Transverse colon (tissue), 4 donors: Measurements from ENCODE around the gene CACNA2D1. TPM values are rescaled to one million over a fixed set of nuclear protein-coding genes. Genes with fewer than 3 reads are reported as not detected.
"Not testable (repeated sequence)": the region's sequence is repeated elsewhere in the genome, so short reads cannot be mapped to it uniquely, and the experiment has no call there.

ENCODE experiments used
- DNase-seq: peaks from one replicate; pipeline ENCODE4 v3.0.0-alpha.2; 2019
- H3K27ac ChIP-seq, 4 donors: fragments of 200-600 bp; sonication (generic); 2 replicates each; pipeline ENCODE4 v1.5.1; 2016 to 2018; ENCODE audit warnings: inconsistent platforms in 4 of 4
- H3K27me3 ChIP-seq: fragments of 200-600 bp; sonication (generic); 2 replicates; pipeline ENCODE4 v1.5.1; 2017; ENCODE audit warnings: inconsistent platforms
- H3K36me3 ChIP-seq, 4 donors: fragments of 200-600 bp; sonication (generic); 2 replicates each; pipeline ENCODE4 v1.5.1; 2017 to 2019; ENCODE audit warnings: inconsistent platforms in 4 of 4
- H3K4me1 ChIP-seq, 4 donors: fragments of 200-600 bp; sonication (generic); 2 replicates each; pipeline ENCODE4 v1.5.1; 2017 to 2020; ENCODE audit warnings: inconsistent platforms in 4 of 4
- H3K4me3 ChIP-seq, 4 donors: fragments of 200-600 bp; sonication (generic); 1 replicate in 1 of 4; 2 replicates in 3 of 4; pipeline versions ENCODE4 v1.5.1 to v1.6.1; 2017 to 2019; ENCODE audit warnings: inconsistent platforms in 4 of 4
- H3K9me3 ChIP-seq, 2 donors: fragments of 200-600 bp; sonication (generic); 2 replicates each; pipeline ENCODE4 v1.5.1; 2017 to 2019; ENCODE audit warnings: inconsistent platforms in 2 of 2
- EP300 ChIP-seq: sonication (generic); formaldehyde crosslinking; IDR thresholded peaks from one replicate; pipeline ENCODE4 v1.6.1; 2017; ENCODE audit warnings: antibody characterized with exemption, low read depth
- POLR2A ChIP-seq: fragments of 450-650 bp; IDR thresholded peaks from one replicate; pipeline ENCODE4 v1.6.1; 2016; ENCODE audit warnings: antibody characterized with exemption, mild to moderate bottlenecking, moderate library complexity
- POLR2AphosphoS5 ChIP-seq, 3 donors: sonication (generic); formaldehyde crosslinking; IDR thresholded peaks; one replicate each; pipeline ENCODE4 v1.6.1; 2016; ENCODE audit warnings: antibody characterized with exemption in 3 of 3
- WGBS, 2 donors: methylation state at CpG; one replicate each; pipeline ENCODE4 v1.1.5; 2018; ENCODE audit warnings: low coverage in 1 of 2; 5-methylcytosine and 5-hydroxymethylcytosine counted together
- in situ Hi-C, 4 donors: fragments of 200-750 bp; cut with MboI; loops; one replicate each; pipeline versions ENCODE4 v1.15.0 to v1.15.1; 2017; ENCODE audit warnings: low sequenced_read_pairs in 3 of 4, low pct_ligation_motif_present in 1 of 4, low pct_unique_long_range_greater_than_20kb in 1 of 4
- intact Hi-C: fragments of 100-400 bp; cut with DNase I; formaldehyde crosslinking; loops from one replicate; pipeline ENCODE4 v1.15.1; 2023; ENCODE audit warnings: low total_unique reads
- total RNA-seq, 4 donors: library from RNA; depleted of rRNA; stranded (reverse); fragments of >200 nt; gene quantifications; one replicate each; pipeline ENCODE4 v1.1.0, GENCODE V29; 2016
- TF ChIP-seq, protein P1 (sequence below), 5 experiments: fragments of 200-600 bp in 3 of 5; fragments of 450-650 bp in 2 of 5; sonication (generic) in 3 of 5; IDR thresholded peaks; 1 replicate in 2 of 5; 2 replicates in 3 of 5; pipeline ENCODE4 v1.5.1; 2016 to 2017; ENCODE audit warnings: antibody characterized with exemption in 5 of 5, inconsistent platforms in 3 of 5, mild to moderate bottlenecking in 2 of 5, moderate library complexity in 1 of 5

CACNA2D1 gene
- total RNA-seq, 4 donors from 2014 or later = 11.0 to 126 (median 22.9) TPM

DNA sequence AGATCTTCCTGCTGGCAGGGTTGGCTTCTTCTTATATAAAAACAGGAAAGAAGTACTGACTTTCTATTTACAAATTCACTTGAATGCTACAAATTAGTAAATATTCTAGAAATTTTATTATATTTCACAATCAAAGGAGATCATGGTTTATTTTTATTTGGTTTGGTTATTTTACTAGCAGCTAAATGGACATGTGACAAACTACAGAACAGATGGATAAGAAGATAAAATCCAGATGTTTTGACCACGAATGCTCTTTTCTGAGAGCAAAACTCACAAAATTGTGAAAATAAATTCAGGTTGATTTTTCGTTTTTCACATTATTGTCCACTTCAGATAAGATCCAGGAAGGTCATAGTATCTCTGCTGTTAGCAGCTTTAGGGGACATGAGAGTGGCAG, 55.4 kb downstream of the CACNA2D1 start:
- WGBS, 2 donors = 45 to 59% methylated on average over 2 of the region's 2 CpGs

DNA sequence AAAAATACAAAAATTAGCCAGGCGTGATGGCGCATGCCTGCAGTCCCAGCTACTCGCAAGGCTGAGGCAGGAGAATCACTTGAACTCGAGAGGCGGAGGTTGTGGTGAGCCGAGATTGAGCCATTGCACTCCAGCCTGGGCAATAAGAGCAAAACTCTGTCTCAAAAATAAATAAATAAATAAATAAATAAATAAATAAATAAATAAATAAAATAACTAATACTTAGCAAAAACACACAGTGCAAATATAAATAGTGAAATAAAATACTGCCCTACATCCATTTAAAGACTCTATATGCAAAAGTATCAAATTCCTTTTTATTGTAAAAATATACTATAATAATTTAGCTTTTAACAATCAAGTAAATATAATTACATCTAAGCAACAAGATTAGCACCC, 57.0 kb downstream of the CACNA2D1 start:
- H3K9me3 ChIP-seq, intact Hi-C loops, H3K36me3 ChIP-seq, H3K27me3 ChIP-seq, in situ Hi-C loops, H3K27ac ChIP-seq, DNase-seq, H3K4me1 ChIP-seq, H3K4me3 ChIP-seq: not testable (repeated sequence)
- WGBS, 2 donors = 90 to 96% methylated on average over 6 of the region's 6 CpGs

More for the DNA sequence above, 55.4 kb downstream of the CACNA2D1 start:
- H3K27ac ChIP-seq = no peak overlapping the region
- in situ Hi-C loops = no loop called here
- no peaks in the 10 kb centered on the region for H3K27me3 ChIP-seq
- no peaks in the 10 kb centered on the region for H3K36me3 ChIP-seq
- H3K4me1 ChIP-seq = no peaks in the 10 kb centered on the region
- H3K4me3 ChIP-seq = no peak overlapping the region
- no peak for DNase-seq
- intact Hi-C loops = no loop called here
- no peak for TF ChIP-seq EP300
- TF ChIP-seq POLR2A = no peak
- TF ChIP-seq POLR2AphosphoS5 (IDR thresholded peaks at IDR 0.05) = no peak
- TF ChIP-seq, protein P1, sequence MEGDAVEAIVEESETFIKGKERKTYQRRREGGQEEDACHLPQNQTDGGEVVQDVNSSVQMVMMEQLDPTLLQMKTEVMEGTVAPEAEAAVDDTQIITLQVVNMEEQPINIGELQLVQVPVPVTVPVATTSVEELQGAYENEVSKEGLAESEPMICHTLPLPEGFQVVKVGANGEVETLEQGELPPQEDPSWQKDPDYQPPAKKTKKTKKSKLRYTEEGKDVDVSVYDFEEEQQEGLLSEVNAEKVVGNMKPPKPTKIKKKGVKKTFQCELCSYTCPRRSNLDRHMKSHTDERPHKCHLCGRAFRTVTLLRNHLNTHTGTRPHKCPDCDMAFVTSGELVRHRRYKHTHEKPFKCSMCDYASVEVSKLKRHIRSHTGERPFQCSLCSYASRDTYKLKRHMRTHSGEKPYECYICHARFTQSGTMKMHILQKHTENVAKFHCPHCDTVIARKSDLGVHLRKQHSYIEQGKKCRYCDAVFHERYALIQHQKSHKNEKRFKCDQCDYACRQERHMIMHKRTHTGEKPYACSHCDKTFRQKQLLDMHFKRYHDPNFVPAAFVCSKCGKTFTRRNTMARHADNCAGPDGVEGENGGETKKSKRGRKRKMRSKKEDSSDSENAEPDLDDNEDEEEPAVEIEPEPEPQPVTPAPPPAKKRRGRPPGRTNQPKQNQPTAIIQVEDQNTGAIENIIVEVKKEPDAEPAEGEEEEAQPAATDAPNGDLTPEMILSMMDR (IDR thresholded peaks at IDR 0.05) = no peak
- H3K9me3 ChIP-seq = no peaks in the 10 kb centered on the region

DNA sequence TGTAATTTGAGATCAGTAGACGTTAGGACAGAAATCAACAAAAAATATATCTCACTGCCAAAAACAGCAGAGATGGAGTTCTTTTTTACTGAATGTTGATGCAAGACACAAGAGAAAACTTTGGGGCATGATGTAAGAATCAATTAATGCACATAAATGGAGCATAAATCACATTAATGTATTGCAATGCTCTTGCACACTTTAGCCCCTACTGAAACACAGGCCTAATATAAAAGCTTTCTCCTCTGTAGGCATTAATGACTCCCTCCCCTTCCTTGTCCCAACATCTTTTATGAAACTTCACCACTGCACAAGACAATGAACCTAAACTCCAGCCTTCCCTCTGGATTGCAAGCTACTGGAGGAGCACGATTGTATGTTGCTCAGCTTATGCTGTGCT, 58.8 kb downstream of the CACNA2D1 start:
- intact Hi-C loops = no loop called here

DNA sequence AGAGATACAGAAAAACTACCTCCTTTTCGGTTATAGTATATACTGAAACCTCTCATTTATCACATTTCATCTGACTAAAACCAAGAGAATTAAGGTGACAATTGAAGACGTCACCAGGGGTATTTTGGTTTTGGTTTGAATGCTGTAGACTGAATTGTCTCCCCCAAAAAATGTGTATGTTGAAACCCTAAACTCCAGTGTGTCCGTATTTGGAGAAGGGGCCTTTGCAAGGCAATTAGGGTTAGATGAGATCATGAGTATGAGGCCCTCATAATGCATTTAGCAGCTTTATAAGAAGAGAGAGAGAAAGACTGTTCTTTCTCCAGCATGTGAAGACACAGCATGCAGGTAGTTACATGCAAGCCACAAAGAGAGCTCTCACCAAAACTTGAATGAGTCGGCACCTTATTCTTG, 59.5 kb downstream of the CACNA2D1 start:
- 91% methylated on average over 4 of the region's 4 CpGs for WGBS, 2 donors
- no peak for DNase-seq
- no peak for TF ChIP-seq EP300
- TF ChIP-seq POLR2A = no peak
- TF ChIP-seq, protein P1 (IDR thresholded peaks at IDR 0.05) = no peak
- no peak for TF ChIP-seq POLR2AphosphoS5 (IDR thresholded peaks at IDR 0.05)
- H3K27me3 ChIP-seq = no peaks in the 10 kb centered on the region
- H3K4me1 ChIP-seq = no peaks in the 10 kb centered on the region
- intact Hi-C loops = no loop called here
- H3K4me3 ChIP-seq = no peak overlapping the region
- no peaks in the 10 kb centered on the region for H3K36me3 ChIP-seq
- no peaks in the 10 kb centered on the region for H3K9me3 ChIP-seq
- in situ Hi-C loops = no loop called here
- H3K27ac ChIP-seq = no peak overlapping the region

More for the DNA sequence above, 58.8 kb downstream of the CACNA2D1 start:
- Histone ChIP-seq H3K36me3 (no peaks in the 10 kb centered on the region), H3K9me3 (no peaks in the 10 kb centered on the region), H3K4me3 (no peak overlapping the region), H3K27ac (no peak overlapping the region), H3K4me1 (no peaks in the 10 kb centered on the region), H3K27me3 (no peaks in the 10 kb centered on the region)
- in situ Hi-C loops = no loop called here
- no peak for TF ChIP-seq POLR2A
- TF ChIP-seq POLR2AphosphoS5 (IDR thresholded peaks at IDR 0.05) = no peak
- no peak for TF ChIP-seq EP300
- TF ChIP-seq, protein P1 (IDR thresholded peaks at IDR 0.05) = no peak
- no peak for DNase-seq
- WGBS, 2 donors = 72 to 81% methylated on average over 1 to 2 of the region's 2 CpGs

DNA sequence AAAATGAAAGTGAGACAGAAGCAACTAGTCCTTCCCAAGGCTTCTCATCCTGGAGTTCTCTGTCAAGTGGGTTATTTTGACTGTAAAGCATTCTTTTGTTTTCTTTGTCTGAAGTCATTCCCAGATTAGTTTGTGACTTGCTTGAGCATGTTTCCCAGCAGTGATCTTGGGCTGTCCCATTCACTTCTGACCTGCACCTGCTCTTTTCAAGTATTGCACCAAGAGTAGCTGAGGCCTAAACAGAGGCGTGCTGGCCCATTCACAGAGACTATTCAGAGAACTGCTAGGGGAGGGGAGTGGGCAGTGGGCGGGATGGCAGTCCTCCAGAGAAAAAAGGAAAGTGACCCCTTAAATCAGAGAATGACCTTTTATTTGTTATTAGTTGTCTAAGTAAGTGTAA, 61.3 kb downstream of the CACNA2D1 start:
- in situ Hi-C loops = no loop called here
- intact Hi-C loops = no loop called here
- Histone ChIP-seq H3K27ac (no peak overlapping the region), H3K36me3 (no peaks in the 10 kb centered on the region), H3K4me1 (no peaks in the 10 kb centered on the region), H3K27me3 (no peaks in the 10 kb centered on the region), H3K9me3 (no peaks in the 10 kb centered on the region), H3K4me3 (no peak overlapping the region)
- 83 to 100% methylated on average over 1 to 2 of the region's 2 CpGs for WGBS, 2 donors
- TF ChIP-seq, protein P1 (IDR thresholded peaks at IDR 0.05) = no peak
- TF ChIP-seq POLR2AphosphoS5 (IDR thresholded peaks at IDR 0.05) (no peak), EP300 (no peak), POLR2A (no peak)
- no peak for DNase-seq
